ENCODE results near the gene FBRSL1. TPM values are rescaled to one million over a fixed set of nuclear protein-coding genes. Genes with fewer than 3 reads are reported as not detected.

Gene FBRSL1
- total and polyA plus RNA-seq, 12 donors: 28.1 to 90.6 (median 47.0) TPM

GRCh38 chr12:132489078-132489601, 811 bp upstream of the FBRSL1 start:
- intact Hi-C loops (cut with DNase I): loop anchor here in 1 of 10 donors (10.0 kb wide), 1 partner anchor 106 kb away; no protein-coding TSS in a partner anchor
- ATAC-seq (peak; percentile 17 to 57 (median 32)), DNase-seq (peak in 1 of 2 donors; percentile 51)
- Histone ChIP-seq H3K36me3 (peaks cover 0 to 4% (median 0%) of the 10 kb centered on the region in 9 donors), H3K4me1 (peaks cover 25 to 51% (median 49%) of the 10 kb centered on the region in 9 donors), H3K4me3 (peak overlapping the region; percentile 35 to 88 (median 80)), H3K27me3 (no peaks in the 10 kb centered on the region), H3K27ac (peak overlapping the region; percentile 33 to 96 (median 90)), H3K9me3 (no peaks in the 10 kb centered on the region)
- 4 to 7% methylated on average over 46 of the region's 46 CpGs for whole genome bisulfite sequencing, 2 donors
- TF ChIP-seq CTCF (IDR thresholded peaks at IDR 0.05): no peak

GRCh38 chr12:132490422-132491137, 629 bp downstream of the FBRSL1 start:
- Histone ChIP-seq H3K4me1 (peaks cover 37 to 65% (median 63%) of the 10 kb centered on the region in 9 donors), H3K9me3 (no peaks in the 10 kb centered on the region), H3K27ac (peak overlapping the region in 8 of 10 donors; percentile 33 to 76 (median 68)), H3K36me3 (peaks cover 0 to 4% (median 0%) of the 10 kb centered on the region in 9 donors), H3K4me3 (peak overlapping the region; percentile 46 to 93 (median 75)), H3K27me3 (no peaks in the 10 kb centered on the region)
- no peak for DNase-seq
- WGBS, 2 donors: 1% methylated on average over 78 to 95 of the region's 110 CpGs
- no peak for TF ChIP-seq CTCF (IDR thresholded peaks at IDR 0.05)
- intact Hi-C loops (cut with DNase I): loop anchor here in 2 of 10 donors (2.0 to 5.0 kb wide), 2 partner anchors 16 to 337 kb away; partner anchors contain the start of gene GOLGA3 (in 1 of the 2)
- ATAC-seq: no peak

- Histone ChIP-seq H3K27ac (peak overlapping the region in 8 of 10 donors; percentile 33 to 76 (median 68)), H3K9me3 (no peaks in the 10 kb centered on the region), H3K36me3 (peaks cover 0 to 4% (median 0%) of the 10 kb centered on the region in 9 donors), H3K4me3 (peak overlapping the region; percentile 46 to 93 (median 75)), H3K4me1 (peaks cover 39 to 72% (median 68%) of the 10 kb centered on the region in 9 donors), H3K27me3 (no peaks in the 10 kb centered on the region)
- intact Hi-C loops (cut with DNase I): loop anchor here in 2 of 10 donors (2.0 to 5.0 kb wide), 2 partner anchors 16 to 336 kb away; partner anchors contain the start of gene GOLGA3 (in 1 of the 2)
- no peak for ATAC-seq
- 19 to 22% methylated on average over 14 of the region's 14 CpGs for WGBS, 2 donors
- no peak for TF ChIP-seq CTCF (IDR thresholded peaks at IDR 0.05)
- DNase-seq: no peak
These were observed 1.2 kb downstream of the FBRSL1 start for GRCh38 chr12:132491138-132491663.

GRCh38 chr12:132491761-132492378, 1.9 kb downstream of the FBRSL1 start:
- H3K4me3 ChIP-seq: peak overlapping the region in 9 of 10 donors; percentile 64 to 93 (median 76)
- peaks cover 39 to 78% (median 68%) of the 10 kb centered on the region in 9 donors for H3K4me1 ChIP-seq
- H3K9me3 ChIP-seq: no peaks in the 10 kb centered on the region
- peaks cover 0 to 4% (median 0%) of the 10 kb centered on the region in 9 donors for H3K36me3 ChIP-seq
- peak overlapping the region in 3 of 10 donors; percentile 33 to 69 (median 58) for H3K27ac ChIP-seq
- intact Hi-C loops (cut with DNase I): loop anchor here in 2 of 10 donors (2.0 to 5.0 kb wide), 2 partner anchors 15 to 335 kb away; partner anchors contain the start of gene GOLGA3 (in 1 of the 2)
- H3K27me3 ChIP-seq: no peaks in the 10 kb centered on the region
- DNase-seq (no peak), ATAC-seq (no peak)
- WGBS, 2 donors: 56 to 63% methylated on average over 23 of the region's 23 CpGs
- TF ChIP-seq CTCF (IDR thresholded peaks at IDR 0.05): no peak
